ENCODE data around the gene ACLY. TPM values are rescaled to one million over a fixed set of nuclear protein-coding genes. Genes with fewer than 3 reads are reported as not detected.

ACLY gene
- total and polyA plus RNA-seq, 2 of the 13 experiments (the other 11 are each of a cell fraction or from before 2014, with no cell fraction given), result 111 to 218 TPM

DNA sequence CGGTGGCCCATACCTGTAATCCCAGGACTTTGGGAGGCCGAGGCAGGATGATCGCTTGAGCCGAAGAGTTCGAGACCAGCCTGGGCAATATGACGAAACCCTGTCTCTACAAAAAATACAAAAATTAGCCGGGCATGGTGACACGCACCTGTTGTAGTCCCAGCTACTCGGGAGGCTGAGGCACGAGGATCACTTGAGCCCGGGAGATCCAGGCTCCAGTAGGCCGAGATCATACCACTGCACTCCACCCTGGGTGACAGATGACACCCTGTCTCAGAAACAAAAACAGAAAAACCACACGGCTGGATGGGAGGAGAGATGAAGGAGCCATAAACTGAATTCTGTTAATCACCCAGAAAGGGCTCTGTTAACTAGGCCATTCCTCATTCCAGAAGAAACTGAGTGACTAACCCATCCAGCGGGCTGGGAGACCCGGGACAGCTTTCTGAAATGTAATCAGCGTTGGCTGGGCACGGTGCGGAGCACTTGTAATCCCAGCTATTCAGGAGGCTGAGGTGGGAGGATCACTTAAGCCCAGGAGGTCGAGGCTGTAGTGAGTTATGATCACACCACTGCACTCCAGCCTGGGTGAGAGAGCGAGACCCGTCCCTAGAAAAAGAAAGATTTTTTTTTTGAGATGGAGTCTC, 82.1 kb downstream of the ACLY start (continued):
- TF ChIP-seq, protein P1, sequence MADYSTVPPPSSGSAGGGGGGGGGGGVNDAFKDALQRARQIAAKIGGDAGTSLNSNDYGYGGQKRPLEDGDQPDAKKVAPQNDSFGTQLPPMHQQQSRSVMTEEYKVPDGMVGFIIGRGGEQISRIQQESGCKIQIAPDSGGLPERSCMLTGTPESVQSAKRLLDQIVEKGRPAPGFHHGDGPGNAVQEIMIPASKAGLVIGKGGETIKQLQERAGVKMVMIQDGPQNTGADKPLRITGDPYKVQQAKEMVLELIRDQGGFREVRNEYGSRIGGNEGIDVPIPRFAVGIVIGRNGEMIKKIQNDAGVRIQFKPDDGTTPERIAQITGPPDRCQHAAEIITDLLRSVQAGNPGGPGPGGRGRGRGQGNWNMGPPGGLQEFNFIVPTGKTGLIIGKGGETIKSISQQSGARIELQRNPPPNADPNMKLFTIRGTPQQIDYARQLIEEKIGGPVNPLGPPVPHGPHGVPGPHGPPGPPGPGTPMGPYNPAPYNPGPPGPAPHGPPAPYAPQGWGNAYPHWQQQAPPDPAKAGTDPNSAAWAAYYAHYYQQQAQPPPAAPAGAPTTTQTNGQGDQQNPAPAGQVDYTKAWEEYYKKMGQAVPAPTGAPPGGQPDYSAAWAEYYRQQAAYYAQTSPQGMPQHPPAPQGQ (CRISPR knock-in tag; IDR thresholded peaks at IDR 0.05; ENCODE audit: borderline replicate concordance), result 0 out of 2 replicates have a peak, but pooled peaks have one; percentile 17
- TF ChIP-seq MED8 (CRISPR knock-in tag; IDR thresholded peaks at IDR 0.05; ENCODE audit: insufficient replicate concordance) (no peak), ZSCAN12 (CRISPR knock-in tag; IDR thresholded peaks at IDR 0.05) (0 out of 2 replicates have a peak, but pooled peaks have one; percentile 21), JUND (CRISPR knock-in tag; IDR thresholded peaks at IDR 0.05) (no peak), SMARCC2 (IDR thresholded peaks at IDR 0.05) (no peak)
- TF ChIP-seq, protein P2, sequence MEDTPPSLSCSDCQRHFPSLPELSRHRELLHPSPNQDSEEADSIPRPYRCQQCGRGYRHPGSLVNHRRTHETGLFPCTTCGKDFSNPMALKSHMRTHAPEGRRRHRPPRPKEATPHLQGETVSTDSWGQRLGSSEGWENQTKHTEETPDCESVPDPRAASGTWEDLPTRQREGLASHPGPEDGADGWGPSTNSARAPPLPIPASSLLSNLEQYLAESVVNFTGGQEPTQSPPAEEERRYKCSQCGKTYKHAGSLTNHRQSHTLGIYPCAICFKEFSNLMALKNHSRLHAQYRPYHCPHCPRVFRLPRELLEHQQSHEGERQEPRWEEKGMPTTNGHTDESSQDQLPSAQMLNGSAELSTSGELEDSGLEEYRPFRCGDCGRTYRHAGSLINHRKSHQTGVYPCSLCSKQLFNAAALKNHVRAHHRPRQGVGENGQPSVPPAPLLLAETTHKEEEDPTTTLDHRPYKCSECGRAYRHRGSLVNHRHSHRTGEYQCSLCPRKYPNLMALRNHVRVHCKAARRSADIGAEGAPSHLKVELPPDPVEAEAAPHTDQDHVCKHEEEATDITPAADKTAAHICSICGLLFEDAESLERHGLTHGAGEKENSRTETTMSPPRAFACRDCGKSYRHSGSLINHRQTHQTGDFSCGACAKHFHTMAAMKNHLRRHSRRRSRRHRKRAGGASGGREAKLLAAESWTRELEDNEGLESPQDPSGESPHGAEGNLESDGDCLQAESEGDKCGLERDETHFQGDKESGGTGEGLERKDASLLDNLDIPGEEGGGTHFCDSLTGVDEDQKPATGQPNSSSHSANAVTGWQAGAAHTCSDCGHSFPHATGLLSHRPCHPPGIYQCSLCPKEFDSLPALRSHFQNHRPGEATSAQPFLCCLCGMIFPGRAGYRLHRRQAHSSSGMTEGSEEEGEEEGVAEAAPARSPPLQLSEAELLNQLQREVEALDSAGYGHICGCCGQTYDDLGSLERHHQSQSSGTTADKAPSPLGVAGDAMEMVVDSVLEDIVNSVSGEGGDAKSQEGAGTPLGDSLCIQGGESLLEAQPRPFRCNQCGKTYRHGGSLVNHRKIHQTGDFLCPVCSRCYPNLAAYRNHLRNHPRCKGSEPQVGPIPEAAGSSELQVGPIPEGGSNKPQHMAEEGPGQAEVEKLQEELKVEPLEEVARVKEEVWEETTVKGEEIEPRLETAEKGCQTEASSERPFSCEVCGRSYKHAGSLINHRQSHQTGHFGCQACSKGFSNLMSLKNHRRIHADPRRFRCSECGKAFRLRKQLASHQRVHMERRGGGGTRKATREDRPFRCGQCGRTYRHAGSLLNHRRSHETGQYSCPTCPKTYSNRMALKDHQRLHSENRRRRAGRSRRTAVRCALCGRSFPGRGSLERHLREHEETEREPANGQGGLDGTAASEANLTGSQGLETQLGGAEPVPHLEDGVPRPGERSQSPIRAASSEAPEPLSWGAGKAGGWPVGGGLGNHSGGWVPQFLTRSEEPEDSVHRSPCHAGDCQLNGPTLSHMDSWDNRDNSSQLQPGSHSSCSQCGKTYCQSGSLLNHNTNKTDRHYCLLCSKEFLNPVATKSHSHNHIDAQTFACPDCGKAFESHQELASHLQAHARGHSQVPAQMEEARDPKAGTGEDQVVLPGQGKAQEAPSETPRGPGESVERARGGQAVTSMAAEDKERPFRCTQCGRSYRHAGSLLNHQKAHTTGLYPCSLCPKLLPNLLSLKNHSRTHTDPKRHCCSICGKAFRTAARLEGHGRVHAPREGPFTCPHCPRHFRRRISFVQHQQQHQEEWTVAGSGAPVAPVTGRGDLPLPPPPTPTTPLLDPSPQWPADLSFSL (CRISPR knock-in tag; IDR thresholded peaks at IDR 0.05), result 0 out of 2 replicates have a peak, but pooled peaks have one; percentile 42
- TF ChIP-seq, protein P3, sequence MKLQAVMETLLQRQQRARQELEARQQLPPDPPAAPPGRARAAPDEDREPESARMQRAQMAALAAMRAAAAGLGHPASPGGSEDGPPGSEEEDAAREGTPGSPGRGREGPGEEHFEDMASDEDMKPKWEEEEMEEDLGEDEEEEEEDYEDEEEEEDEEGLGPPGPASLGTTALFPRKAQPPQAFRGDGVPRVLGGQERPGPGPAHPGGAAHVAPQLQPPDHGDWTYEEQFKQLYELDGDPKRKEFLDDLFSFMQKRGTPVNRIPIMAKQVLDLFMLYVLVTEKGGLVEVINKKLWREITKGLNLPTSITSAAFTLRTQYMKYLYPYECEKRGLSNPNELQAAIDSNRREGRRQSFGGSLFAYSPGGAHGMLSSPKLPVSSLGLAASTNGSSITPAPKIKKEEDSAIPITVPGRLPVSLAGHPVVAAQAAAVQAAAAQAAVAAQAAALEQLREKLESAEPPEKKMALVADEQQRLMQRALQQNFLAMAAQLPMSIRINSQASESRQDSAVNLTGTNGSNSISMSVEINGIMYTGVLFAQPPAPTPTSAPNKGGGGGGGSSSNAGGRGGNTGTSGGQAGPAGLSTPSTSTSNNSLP (IDR thresholded peaks at IDR 0.05; ENCODE audit: low read depth, low read length), result no peak
- TF ChIP-seq, protein P4, sequence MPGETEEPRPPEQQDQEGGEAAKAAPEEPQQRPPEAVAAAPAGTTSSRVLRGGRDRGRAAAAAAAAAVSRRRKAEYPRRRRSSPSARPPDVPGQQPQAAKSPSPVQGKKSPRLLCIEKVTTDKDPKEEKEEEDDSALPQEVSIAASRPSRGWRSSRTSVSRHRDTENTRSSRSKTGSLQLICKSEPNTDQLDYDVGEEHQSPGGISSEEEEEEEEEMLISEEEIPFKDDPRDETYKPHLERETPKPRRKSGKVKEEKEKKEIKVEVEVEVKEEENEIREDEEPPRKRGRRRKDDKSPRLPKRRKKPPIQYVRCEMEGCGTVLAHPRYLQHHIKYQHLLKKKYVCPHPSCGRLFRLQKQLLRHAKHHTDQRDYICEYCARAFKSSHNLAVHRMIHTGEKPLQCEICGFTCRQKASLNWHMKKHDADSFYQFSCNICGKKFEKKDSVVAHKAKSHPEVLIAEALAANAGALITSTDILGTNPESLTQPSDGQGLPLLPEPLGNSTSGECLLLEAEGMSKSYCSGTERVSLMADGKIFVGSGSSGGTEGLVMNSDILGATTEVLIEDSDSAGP (CRISPR knock-in tag; IDR thresholded peaks at IDR 0.05; ENCODE audit: borderline replicate concordance), result no peak
- TF ChIP-seq, protein P5, sequence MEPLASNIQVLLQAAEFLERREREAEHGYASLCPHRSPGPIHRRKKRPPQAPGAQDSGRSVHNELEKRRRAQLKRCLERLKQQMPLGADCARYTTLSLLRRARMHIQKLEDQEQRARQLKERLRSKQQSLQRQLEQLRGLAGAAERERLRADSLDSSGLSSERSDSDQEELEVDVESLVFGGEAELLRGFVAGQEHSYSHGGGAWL (CRISPR knock-in tag; IDR thresholded peaks at IDR 0.05), result 0 out of 2 replicates have a peak, but pooled peaks have one; percentile 22
- TF ChIP-seq, protein P6, sequence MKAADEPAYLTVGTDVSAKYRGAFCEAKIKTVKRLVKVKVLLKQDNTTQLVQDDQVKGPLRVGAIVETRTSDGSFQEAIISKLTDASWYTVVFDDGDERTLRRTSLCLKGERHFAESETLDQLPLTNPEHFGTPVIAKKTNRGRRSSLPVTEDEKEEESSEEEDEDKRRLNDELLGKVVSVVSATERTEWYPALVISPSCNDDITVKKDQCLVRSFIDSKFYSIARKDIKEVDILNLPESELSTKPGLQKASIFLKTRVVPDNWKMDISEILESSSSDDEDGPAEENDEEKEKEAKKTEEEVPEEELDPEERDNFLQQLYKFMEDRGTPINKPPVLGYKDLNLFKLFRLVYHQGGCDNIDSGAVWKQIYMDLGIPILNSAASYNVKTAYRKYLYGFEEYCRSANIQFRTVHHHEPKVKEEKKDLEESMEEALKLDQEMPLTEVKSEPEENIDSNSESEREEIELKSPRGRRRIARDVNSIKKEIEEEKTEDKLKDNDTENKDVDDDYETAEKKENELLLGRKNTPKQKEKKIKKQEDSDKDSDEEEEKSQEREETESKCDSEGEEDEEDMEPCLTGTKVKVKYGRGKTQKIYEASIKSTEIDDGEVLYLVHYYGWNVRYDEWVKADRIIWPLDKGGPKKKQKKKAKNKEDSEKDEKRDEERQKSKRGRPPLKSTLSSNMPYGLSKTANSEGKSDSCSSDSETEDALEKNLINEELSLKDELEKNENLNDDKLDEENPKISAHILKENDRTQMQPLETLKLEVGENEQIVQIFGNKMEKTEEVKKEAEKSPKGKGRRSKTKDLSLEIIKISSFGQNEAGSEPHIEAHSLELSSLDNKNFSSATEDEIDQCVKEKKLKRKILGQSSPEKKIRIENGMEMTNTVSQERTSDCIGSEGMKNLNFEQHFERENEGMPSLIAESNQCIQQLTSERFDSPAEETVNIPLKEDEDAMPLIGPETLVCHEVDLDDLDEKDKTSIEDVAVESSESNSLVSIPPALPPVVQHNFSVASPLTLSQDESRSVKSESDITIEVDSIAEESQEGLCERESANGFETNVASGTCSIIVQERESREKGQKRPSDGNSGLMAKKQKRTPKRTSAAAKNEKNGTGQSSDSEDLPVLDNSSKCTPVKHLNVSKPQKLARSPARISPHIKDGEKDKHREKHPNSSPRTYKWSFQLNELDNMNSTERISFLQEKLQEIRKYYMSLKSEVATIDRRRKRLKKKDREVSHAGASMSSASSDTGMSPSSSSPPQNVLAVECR (CRISPR knock-in tag; IDR thresholded peaks at IDR 0.05; ENCODE audit: borderline replicate concordance), result no peak

All from HepG2 (cell line).